Measurements from ENCODE around the gene HRH2. TPM values are rescaled to one million over a fixed set of nuclear protein-coding genes. Genes with fewer than 3 reads are reported as not detected.

Gene HRH2
- total RNA-seq, 2 donors from 2014 or later, result 3.3 to 4.0 TPM

DNA sequence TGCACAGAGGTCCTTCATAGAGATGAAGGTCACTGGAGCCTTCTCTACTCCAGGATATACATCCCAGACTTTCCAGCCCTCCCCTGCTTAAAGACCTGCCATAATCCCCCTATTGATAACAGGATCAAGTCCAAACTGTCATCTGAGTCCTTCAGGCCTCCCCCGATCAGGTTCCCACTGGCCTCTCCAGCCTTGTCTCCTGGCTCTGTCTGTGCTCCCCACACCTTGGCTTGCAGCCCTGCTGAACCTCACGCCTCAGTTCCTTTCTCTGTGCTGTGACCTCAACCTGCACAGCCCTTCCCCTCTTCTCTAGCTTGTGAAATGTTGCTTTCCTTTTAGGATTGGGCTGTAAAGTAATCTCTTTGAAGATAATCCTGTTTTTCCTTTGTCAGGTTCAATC, 2.5 kb upstream of the HRH2 start:
- H3K27ac Mint-ChIP-seq, result peak overlapping the region; percentile 58

DNA sequence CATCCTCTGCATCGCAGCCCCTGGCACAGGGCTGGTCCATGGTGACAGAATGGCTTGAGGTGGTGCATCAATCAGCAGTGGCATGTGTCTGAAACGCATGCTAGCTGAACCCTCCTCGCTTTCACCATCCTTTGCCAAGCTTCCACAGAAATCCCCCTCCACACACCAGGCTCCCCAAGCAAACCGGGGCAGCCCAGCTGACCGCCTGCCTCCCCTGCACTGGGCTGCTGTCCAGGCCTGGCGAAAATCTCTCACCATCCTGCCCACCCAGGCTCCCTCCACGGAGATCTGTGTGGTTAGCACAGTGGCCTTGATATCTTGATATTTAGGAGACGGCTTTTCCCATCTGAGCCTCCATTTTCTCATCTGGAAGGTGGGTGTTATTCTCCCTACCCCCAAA, 905 bp upstream of the HRH2 start:
- Mint-ChIP-seq H3K36me3 (ENCODE audit: low read depth) (peaks cover 7% of the 10 kb centered on the region), H3K27ac (peak overlapping the region; percentile 76), H3K27me3 (no peaks in the 10 kb centered on the region), H3K4me3 (peak overlapping the region; percentile 86), H3K4me1 (peaks cover 54% of the 10 kb centered on the region), H3K9me3 (no peaks in the 10 kb centered on the region)
- ATAC-seq (replicated peaks), result no peak

More for the DNA sequence above, 2.5 kb upstream of the HRH2 start:
- Mint-ChIP-seq H3K36me3 (ENCODE audit: low read depth) (peaks cover 7% of the 10 kb centered on the region), H3K9me3 (no peaks in the 10 kb centered on the region), H3K27me3 (no peaks in the 10 kb centered on the region), H3K4me3 (peak overlapping the region; percentile 74), H3K4me1 (peaks cover 67% of the 10 kb centered on the region)
- ATAC-seq (replicated peaks), result no peak

DNA sequence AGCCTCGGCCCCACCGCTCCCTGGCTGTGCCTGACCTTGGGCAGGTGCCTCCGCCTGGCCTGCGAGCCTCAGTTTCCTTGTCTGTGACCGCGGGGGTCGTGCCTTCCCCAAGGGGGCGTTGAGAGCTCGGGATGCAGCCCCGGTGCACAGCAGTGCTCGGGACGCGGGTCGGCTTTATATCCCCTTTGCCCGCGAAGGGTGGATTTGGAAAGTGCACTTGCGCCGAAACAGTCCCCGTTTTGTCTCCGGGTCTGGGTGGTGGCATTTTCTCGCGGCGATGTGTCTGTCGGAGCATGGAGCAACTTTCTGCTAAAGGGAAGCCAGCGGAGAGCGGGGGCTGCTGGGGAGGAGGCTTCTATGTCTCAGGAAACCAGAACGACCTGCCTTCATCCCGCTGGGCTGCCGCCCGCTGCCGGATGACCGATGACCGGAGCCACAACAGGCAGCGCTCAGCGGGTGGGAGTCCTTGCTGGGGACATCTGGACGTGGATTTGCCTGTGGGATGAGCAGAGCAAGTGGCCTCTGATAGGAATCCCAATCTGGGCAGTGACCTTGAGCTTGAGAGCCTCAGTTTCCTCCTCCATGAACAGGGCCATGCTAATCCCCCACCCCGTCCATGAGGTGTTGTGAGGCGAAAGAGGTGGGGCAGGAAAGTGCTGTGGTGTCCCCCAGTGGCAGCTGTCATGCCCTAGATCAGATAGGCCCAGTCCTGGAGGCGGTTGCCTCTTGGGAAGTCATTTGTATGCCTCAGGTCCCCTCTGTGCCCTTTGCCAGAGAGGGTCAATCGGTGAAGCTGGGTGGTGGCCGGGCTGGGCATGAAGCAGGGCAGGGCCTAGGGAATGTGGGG, 651 bp downstream of the HRH2 start:
- no peaks in the 10 kb centered on the region for H3K27me3 Mint-ChIP-seq
- ATAC-seq (replicated peaks), result peak; percentile 30
- peaks cover 49% of the 10 kb centered on the region for H3K4me1 Mint-ChIP-seq
- H3K4me3 Mint-ChIP-seq, result peak overlapping the region; percentile 86
- H3K9me3 Mint-ChIP-seq, result no peaks in the 10 kb centered on the region
- peak overlapping the region; percentile 76 for H3K27ac Mint-ChIP-seq
- H3K36me3 Mint-ChIP-seq (ENCODE audit: low read depth), result no peaks in the 10 kb centered on the region

DNA sequence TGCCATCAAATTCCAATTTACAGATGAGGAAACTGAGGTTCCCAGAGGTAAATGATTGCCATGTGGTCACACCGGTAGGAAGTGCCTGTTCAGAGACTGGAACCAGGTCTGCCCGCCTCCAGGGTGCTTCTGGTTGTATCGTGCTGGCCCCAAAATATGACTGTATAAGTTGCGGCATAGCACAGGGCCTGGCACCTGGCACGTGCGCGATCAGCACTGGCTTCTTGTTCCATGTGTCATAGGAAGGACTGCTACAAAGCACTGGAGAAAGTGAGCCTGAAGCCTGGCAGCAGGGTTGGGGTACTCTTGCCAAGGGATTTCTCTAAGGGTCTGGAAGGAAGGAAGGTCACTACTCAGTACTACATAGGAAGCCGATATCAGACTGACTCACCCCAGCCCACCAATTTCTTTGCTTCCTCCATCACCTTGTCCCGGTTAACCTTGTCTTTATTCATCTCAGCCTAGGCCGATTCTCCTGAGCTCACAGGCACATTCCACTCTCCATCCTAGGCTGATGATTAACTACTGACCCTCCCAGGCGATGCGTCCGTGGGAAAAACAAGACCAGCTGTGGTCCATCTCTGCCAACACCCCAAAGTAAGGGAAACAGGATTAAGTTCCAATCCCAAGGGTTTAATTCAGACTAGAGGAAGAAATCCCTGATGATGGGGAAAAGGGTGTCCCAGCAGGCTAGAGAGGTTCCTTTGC, 1.8 kb downstream of the HRH2 start:
- H3K4me3 Mint-ChIP-seq, result peak overlapping the region; percentile 86
- H3K27ac Mint-ChIP-seq, result no peak overlapping the region
- no peaks in the 10 kb centered on the region for H3K27me3 Mint-ChIP-seq
- no peaks in the 10 kb centered on the region for H3K9me3 Mint-ChIP-seq
- ATAC-seq (replicated peaks), result no peak
- H3K36me3 Mint-ChIP-seq (ENCODE audit: low read depth), result no peaks in the 10 kb centered on the region
- H3K4me1 Mint-ChIP-seq, result peaks cover 39% of the 10 kb centered on the region

DNA sequence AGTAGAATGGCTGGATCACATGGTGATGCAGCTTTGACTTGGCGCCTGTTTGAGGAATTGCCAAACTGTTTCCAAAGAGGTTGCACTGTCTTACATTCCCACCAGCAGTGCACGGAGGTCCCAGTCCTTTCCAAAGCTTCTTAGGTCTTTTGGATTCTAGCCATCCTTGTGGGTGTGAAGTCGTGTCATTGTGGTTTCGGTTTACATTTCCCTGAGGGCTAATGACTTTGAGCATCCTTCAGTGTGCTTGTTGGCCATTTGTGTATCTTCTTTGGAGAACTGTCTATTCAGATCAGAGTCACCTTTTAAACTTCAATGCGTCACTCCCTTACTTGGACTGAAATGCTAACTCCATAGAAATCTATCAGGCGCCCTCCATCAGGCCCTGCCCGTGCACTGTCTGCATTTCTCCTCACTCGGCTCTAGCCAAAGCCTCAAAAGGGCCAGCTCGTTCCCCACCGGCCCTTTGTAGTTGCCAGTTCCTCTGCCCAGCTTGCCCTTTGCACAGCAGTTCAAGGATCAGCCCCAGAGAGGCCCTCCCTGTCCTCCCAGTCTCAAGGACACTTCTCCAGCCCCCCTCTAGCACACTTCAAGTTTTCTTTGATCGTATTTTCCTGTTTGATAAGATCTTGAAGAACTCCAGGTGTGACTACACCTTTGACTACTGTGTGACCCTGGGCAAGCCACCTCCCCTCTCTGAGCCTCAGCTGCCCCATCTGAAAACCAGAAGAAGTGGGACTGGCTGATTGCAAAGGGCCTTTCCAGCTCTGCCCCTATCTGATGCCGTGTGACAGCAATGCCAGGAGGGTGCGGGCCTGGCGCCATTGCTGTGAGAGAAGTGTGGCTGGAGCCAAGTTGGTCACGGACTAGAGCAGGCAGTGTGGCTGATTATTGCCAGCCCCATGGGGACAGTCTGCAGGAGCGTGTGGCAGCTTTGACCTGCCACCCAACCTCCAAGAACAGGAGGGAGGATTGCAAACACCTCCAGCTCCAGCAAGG, 5.6 kb downstream of the HRH2 start:
- Mint-ChIP-seq H3K36me3 (ENCODE audit: low read depth) (no peaks in the 10 kb centered on the region), H3K27ac (no peak overlapping the region)
- no peak for ATAC-seq (replicated peaks)

DNA sequence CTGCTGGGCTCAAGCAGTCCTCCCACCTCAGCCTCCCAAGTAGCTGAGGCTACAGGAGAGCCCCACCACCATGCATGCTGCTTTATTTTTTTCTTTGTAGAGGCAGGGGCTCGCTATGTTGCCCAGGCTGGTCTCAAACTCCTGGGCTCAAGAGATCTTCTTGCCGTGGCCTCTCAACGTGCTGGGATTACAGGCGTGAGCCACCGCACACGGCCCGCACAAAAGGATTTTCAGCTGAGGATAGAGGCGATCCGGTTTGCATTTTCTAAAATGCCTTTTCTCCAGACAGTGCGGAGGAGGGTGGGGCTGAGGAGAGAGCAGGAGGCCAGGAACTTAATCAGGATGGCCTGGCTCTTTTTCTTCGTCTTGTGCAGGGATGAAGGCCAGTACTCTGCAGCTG, 6.9 kb downstream of the HRH2 start:
- Mint-ChIP-seq H3K4me1 (peaks cover 12% of the 10 kb centered on the region), H3K9me3 (no peaks in the 10 kb centered on the region), H3K36me3 (ENCODE audit: low read depth) (no peaks in the 10 kb centered on the region), H3K27ac (no peak overlapping the region), H3K4me3 (no peak overlapping the region), H3K27me3 (no peaks in the 10 kb centered on the region)
- no peak for ATAC-seq (replicated peaks)

More for the DNA sequence above, 5.6 kb downstream of the HRH2 start:
- Mint-ChIP-seq H3K4me3 (no peak overlapping the region), H3K27me3 (no peaks in the 10 kb centered on the region), H3K9me3 (no peaks in the 10 kb centered on the region), H3K4me1 (peaks cover 12% of the 10 kb centered on the region)

DNA sequence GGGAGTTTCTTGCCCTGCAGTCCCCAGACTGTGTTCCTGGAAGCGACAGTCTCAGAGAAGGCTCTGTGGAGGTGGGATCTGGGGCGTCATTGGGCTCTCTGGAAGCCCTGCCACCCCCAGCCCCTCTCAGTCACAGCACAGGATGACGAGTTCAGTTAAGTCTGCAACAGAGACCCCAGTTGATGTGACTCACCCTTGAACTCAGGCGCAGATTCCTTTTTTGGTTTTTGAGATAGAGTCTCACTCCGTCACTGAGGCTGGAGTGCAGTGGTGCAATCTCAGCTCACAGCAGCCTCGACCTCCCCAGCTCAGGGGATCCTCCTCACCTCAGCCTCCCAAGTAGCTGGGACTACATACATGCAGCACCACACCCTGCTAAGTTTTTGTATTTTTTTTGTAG, 8.3 kb downstream of the HRH2 start:
- Mint-ChIP-seq H3K9me3 (no peaks in the 10 kb centered on the region), H3K36me3 (ENCODE audit: low read depth) (no peaks in the 10 kb centered on the region), H3K27me3 (no peaks in the 10 kb centered on the region), H3K4me3 (no peak overlapping the region), H3K27ac (no peak overlapping the region), H3K4me1 (peaks cover 18% of the 10 kb centered on the region)
- ATAC-seq (replicated peaks), result no peak

DNA sequence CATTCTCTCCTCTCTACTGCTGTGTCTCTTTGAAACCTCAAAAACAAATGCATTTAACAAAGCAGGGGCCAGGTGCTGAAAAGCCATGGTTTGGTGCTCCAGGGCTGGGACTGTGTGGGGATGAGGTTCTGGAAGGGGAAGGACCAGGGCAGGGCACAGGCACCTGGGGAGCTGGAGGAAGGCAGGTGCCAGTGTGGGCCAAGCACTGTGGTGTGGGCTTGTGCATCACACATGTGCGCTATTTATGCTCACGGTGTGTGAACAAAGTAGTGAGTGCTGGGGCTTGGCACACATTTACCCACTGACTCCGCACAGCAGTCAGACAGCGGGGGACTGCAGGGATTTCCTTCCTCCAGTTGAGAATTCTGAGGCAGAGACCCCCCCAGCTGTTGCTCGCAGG, 10.1 kb downstream of the HRH2 start:
- no peak overlapping the region for H3K27ac Mint-ChIP-seq
- H3K9me3 Mint-ChIP-seq, result no peaks in the 10 kb centered on the region
- H3K27me3 Mint-ChIP-seq, result no peaks in the 10 kb centered on the region
- no peak overlapping the region for H3K4me3 Mint-ChIP-seq
- no peaks in the 10 kb centered on the region for H3K36me3 Mint-ChIP-seq (ENCODE audit: low read depth)
- ATAC-seq (replicated peaks), result no peak
- peaks cover 21% of the 10 kb centered on the region for H3K4me1 Mint-ChIP-seq

DNA sequence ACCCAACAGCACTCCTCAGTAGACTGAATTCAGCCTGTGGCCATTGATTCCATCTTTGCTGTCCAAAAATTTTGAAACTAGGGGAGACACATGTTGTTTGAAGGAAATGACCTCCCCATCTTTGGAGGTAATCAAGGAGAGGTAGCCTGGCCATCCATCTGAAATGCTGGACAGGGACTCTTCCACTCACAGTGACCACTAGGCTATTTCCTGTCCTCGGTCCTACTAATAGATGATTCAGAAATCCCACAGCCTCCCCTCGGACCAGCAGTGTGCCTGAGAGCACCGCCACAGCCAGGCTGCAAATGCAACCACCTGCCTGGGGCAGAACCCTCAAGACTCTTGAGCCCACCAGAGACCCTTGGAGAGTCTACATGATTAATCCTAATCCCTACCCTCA, 12.5 kb downstream of the HRH2 start:
- H3K9me3 Mint-ChIP-seq, result no peaks in the 10 kb centered on the region
- H3K4me1 Mint-ChIP-seq, result peaks cover 17% of the 10 kb centered on the region
- H3K27ac Mint-ChIP-seq, result peak overlapping the region; percentile 64
- no peaks in the 10 kb centered on the region for H3K27me3 Mint-ChIP-seq
- H3K4me3 Mint-ChIP-seq, result no peak overlapping the region
- no peak for ATAC-seq (replicated peaks)
- no peaks in the 10 kb centered on the region for H3K36me3 Mint-ChIP-seq (ENCODE audit: low read depth)

DNA sequence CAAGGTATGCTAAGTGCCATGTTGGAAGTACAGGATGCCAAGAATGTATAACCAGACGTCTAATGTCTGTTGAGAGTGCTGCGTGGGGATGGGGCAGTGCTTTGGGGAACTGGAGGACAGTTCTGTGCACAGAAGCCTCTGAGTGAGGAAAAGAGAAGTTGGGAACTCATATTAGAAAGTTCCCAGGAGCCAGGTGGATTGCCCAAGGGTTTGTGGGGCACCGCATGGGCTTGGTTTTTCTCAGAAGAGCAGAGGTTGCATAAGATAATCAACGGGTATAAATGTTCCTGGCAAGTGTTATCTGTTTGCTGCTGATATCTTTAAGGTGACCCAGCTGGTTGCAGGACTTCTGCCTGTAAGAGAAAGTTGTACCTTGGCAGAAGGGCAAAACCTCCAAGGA, 13.1 kb downstream of the HRH2 start:
- Mint-ChIP-seq H3K36me3 (ENCODE audit: low read depth) (no peaks in the 10 kb centered on the region), H3K27ac (peak overlapping the region; percentile 64), H3K9me3 (no peaks in the 10 kb centered on the region), H3K27me3 (no peaks in the 10 kb centered on the region), H3K4me1 (peaks cover 17% of the 10 kb centered on the region), H3K4me3 (no peak overlapping the region)
- no peak for ATAC-seq (replicated peaks)

DNA sequence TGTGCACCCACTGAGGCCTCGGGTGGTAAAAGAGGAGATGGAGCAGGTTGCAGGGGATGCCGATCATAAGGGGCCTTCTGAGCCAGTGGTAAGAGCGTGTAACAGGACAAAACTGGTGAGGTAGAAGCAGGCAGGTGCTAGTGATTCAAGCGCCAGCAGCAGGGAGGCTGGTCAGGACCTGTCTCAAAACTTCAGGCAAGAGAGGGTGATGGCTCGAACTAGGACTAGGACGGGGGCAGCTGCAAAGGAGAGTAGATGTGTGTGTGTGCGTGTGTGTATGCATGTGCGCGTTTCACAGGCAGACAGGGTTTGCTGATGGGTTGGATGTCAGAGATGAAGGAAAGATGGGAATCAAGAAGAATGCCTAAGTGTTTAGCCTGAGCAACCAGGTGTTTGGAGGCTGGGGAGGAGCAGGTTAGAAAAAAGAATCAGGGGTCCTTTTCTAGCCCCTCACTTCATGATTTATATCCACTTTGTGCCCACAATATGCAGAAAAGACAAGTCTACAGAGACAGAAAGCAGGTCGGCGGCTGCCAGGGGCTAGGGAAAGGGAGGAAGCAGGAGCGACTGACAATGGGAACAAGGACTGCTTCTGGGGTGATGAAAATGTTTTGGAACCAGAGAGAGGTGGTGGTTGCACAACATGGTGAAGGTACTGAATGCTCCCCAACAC, 15.2 kb downstream of the HRH2 start:
- no peak for ATAC-seq (replicated peaks)
- Mint-ChIP-seq H3K36me3 (ENCODE audit: low read depth) (no peaks in the 10 kb centered on the region), H3K4me1 (peaks cover 21% of the 10 kb centered on the region), H3K4me3 (no peak overlapping the region), H3K27me3 (no peaks in the 10 kb centered on the region), H3K9me3 (no peaks in the 10 kb centered on the region), H3K27ac (no peak overlapping the region)

DNA sequence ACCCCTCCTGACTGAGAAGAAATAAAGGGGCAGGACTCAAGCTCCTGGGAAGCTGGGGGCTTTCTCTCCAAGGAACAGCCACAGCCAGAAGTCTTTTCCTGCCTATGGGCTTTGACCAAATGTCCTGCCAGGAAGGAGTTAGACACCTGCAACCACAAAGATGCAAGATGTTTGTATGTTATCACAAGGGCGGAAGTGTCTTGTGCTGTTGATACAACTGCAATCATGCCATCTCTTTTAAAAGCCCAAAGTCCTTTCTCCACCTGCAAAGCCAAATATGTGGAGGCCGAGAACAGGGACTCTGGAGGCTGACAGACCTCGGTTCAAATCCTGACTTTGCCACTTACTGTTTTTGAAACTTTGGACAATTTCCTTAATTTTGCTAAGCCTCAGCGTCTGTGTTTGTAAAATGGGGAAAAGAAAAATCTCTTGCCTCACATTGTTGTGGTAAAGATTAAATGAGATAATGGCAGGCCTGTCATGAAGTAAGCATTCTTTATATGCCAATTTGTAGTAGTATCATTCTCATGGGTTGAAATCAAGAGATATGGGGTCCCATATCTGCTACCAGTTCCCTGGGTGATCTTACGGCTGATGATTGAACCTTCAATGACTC, 17.0 kb downstream of the HRH2 start:
- no peaks in the 10 kb centered on the region for H3K36me3 Mint-ChIP-seq (ENCODE audit: low read depth)

DNA sequence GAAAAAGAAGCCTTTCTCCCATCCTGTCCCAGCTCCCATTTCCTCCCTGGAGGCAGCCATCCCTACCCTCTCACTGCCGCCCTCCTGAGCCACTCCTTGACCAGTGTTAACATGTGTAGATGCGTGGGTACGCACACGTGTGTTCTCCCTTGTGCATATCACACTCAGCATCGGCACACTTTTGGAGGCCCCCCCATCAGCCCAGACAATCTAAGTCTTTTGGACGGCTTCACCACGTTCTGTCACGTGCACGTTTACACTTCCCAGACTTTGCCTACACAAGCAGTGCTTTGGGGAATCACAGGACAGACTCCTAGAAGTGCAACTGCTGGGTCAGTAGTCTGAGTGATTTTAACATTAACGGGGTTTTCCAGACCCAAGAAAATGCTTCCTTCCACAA, 18.0 kb downstream of the HRH2 start:
- no peak for ATAC-seq (replicated peaks)
- Mint-ChIP-seq H3K4me1 (peaks cover 17% of the 10 kb centered on the region), H3K27me3 (no peaks in the 10 kb centered on the region), H3K27ac (no peak overlapping the region), H3K4me3 (no peak overlapping the region), H3K36me3 (ENCODE audit: low read depth) (no peaks in the 10 kb centered on the region), H3K9me3 (no peaks in the 10 kb centered on the region)

More for the DNA sequence above, 17.0 kb downstream of the HRH2 start:
- Mint-ChIP-seq H3K4me3 (no peak overlapping the region), H3K27me3 (no peaks in the 10 kb centered on the region), H3K27ac (no peak overlapping the region), H3K4me1 (peaks cover 21% of the 10 kb centered on the region), H3K9me3 (no peaks in the 10 kb centered on the region)
- no peak for ATAC-seq (replicated peaks)
